HG02943 (cell line): Measurements from ENCODE around the gene ZBTB7C.

Experiments used
- ATAC-seq: cut with Tn5 transposase; IDR thresholded peaks from one replicate; pipeline ENCODE4 v1.9.1; 2021; ENCODE audit warnings: mild to moderate bottlenecking, low read depth, moderate library complexity; ENCODE audit not compliant: unreplicated experiment

The ZBTB7C gene

GRCh38 chr18:48018851-48019250, 390.3 kb downstream of the ZBTB7C start:
- no peak for ATAC-seq

GRCh38 chr18:48017635-48018034, 391.5 kb downstream of the ZBTB7C start:
- no peak for ATAC-seq

DNA sequence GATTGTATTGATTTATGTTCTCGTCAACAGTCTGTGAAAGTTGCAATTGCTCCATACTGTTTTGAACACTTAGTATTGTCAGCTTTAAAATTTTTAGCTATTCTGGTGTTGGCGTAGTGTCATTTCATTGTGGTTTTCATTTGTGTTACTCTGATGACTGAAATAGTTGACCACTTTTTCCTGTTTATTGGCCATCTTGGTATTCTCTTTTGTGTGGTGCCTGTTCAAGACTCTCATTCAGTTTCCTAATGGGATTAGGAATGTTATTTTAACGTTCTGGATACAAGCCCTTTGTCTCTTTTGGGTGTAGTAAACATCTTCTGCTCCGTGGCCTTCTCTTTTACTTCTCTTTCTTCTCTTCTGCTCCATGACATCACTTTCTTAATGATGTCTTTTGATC, 396.0 kb downstream of the ZBTB7C start:
- ATAC-seq, result no peak

GRCh38 chr18:48011926-48012465, 397.2 kb downstream of the ZBTB7C start:
- ATAC-seq, result no peak

- ATAC-seq, result no peak
Observed at GRCh38 chr18:48010264-48010663, 398.9 kb downstream of the ZBTB7C start.

- no peak for ATAC-seq
Observed at GRCh38 chr18:48009116-48009745, 400.0 kb downstream of the ZBTB7C start.

DNA sequence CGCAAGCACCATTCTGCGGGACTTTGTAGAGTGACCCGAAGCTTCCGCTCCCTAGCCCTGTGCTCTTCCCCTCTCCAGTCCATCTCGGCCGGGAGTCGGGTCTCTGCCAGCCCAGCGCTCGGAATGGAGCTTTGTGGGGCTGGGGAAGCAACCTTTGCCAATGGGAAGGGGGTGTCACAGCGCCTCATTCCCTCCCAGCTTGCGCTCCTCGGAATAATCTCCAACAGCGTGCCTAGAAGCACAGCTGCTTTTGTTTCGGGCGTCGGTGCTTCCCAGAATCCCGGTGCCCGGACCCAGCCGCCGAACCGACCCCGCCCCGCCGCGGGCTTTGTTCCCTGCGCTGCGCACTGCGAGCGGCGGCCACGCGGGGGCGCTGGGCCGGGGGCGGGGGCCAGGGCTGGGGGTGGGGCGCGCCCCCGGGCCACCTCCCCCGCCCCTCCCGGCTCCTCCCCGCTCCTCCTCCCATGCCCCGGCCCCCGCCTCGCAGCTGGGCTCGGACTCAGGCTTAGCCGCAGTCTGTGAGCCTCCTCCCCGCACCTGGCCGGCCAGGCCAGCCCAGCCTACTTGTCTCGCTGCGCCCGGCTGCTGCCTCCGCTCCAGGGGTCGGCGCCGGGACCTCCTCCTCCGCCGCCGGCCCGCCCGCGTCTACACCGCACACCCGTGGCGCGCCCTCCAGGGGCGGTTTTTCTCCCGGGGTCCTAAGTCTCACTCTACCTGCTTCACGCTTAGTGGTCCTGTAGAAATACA, 401.1 kb downstream of the ZBTB7C start:
- no peak for ATAC-seq

DNA sequence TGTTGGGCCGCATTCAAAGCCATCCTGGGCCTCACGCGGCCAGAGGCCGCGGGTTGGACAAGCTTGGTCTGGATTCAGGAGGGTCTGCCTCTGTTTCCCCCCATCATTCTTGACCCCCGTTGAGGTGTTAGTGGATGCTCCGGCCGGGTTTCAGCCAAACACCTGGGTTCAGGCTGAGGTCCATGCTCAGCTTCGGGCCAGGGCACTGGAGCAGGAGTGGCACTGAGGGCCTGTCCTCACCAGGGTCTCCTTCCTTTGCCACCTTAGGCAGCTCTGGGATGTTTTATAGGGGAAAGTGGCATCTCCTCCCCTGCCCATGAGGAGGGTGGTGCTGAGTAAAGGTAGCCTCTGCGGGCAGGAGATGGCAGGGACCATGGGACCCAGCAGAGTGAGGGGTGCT, 401.8 kb downstream of the ZBTB7C start:
- no peak for ATAC-seq

GRCh38 chr18:48006415-48007175, 402.6 kb downstream of the ZBTB7C start:
- no peak for ATAC-seq

DNA sequence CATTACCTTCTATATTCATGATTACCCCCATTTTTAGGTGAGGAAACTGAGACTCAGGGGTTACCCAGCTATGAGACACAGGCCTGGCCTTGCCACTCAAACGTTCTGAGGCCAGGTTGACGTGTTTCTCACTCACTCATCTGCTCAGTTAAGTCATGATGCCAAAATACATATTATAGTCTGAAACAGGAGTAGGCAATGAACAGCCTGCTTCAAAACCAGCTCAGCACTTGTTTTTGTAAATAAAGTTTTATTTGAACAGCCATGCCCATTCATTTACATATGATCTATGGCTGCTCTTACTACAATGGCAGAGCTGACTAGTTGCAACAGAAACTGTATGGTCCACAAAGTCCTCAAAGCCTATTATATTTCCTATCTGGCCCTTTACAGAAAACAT, 404.6 kb downstream of the ZBTB7C start:
- ATAC-seq, result no peak

GRCh38 chr18:48003426-48004349, 405.5 kb downstream of the ZBTB7C start:
- no peak for ATAC-seq

DNA sequence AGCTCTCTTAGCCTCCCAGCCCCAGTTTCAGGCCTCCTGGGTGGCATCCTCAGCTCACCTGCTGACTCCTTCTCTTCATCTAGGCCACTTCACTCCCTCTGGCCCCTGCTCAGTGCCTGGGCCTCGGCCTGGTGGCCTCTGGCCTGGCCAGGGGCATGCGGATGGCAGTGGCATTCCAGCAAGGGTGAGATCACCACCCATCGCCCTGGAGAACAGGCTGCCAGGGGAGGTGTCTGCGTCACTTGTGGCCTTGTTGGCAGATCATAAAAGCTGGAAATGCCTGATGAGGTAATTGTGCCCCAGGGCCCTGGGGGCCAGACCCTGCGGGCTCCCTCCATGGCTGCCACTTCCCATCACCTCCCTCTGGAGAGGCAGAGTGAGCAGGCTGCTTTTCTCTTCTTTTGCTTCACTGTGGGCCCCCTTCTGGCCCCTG, 406.2 kb downstream of the ZBTB7C start:
- ATAC-seq, result no peak

DNA sequence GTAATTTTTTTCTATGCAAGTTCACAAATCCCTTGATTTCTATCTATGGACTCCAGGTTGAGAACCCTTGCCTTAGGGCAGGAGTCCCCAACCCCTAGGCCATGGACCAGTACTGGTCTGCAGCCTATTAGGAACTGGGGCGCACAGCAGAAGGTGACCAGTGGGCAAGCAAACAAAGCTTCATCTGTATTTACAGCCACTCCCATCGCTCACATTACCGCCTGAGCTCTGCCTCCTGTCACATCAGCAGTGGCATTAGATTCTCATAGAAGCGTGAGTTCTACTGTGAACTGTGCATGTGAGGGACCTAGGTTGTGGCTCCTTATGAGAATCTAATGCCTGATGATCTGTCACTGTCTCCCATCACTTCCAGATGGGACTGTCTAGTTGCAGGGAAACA, 408.5 kb downstream of the ZBTB7C start:
- no peak for ATAC-seq

GRCh38 chr18:47999801-48000248, 409.4 kb downstream of the ZBTB7C start:
- ATAC-seq, result no peak

GRCh38 chr18:47997338-47997780, 411.8 kb downstream of the ZBTB7C start:
- no peak for ATAC-seq

DNA sequence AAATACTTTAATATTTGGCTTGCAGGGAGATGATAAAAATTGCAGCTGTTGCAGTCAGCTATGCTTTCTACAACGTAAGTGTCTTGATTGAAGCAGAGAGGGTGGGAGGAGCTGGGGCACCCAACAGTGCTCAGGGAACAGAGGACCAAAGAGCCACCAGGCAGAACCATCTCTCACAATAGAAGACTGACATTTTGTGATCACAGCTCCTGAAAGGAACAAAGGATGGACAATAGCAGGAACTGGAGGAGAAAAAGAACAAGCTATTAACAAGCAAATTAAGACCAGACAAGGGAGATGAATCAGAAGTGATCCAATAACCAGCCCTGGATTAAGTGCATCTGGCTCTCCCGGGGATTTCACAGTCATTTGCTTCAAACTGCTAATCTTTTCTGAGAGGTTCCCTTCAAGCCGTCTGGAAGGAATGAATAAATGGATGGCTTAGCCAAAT, 413.1 kb downstream of the ZBTB7C start:
- no peak for ATAC-seq

DNA sequence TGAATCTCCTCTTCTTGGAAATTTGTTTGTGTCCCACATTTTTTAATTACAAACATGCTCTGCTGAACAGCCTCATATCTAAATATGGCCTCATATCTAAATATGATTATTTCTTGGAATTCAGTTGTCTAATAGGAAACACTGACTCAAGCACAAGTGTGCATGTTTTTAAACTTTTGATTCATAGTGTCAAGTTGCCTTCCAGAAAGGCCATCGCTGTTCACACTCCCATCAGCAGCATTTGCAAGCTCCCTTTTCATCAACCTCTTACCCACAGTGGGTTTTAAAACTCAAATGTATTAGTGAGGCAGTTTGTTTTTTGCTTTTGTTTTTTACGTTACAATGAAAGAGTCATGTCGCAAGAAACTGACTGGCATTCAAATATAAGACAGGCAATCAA, 413.5 kb downstream of the ZBTB7C start:
- no peak for ATAC-seq

GRCh38 chr18:47993409-47993808, 415.8 kb downstream of the ZBTB7C start:
- ATAC-seq, result no peak

GRCh38 chr18:47992976-47993375, 416.2 kb downstream of the ZBTB7C start:
- ATAC-seq, result no peak

DNA sequence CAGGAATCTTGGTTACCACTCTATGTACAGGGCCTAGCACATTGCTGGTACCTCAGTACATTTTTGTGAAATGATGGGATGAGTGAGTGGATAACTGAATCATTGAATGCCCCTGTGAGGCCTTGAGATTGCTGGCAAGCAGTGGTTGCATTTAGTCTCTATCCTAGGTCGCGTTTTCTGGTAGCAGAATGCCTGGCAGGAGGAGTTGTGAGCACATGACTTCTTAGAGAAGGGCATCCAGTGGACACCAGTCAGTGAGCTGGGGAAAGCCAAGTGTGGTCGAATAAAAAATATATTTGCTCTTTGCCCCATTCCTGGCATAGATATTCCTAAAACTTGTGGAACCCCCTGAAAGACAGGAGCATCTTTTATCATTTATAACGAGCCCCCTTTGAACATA, 416.9 kb downstream of the ZBTB7C start:
- no peak for ATAC-seq
